HG03196 (cell line): ENCODE results near the gene RBM46.
"Not testable (repeated sequence)": the region's sequence is repeated elsewhere in the genome, so short reads cannot be mapped to it uniquely, and the experiment has no call there.

Experiments used
- ATAC-seq: cut with Tn5 transposase; IDR thresholded peaks from one replicate; pipeline ENCODE4 v1.9.1; 2021; ENCODE audit not compliant: unreplicated experiment

Gene RBM46

GRCh38 chr4:154836513-154836912 lies 55.4 kb downstream of the RBM46 start:
- ATAC-seq, result no peak

GRCh38 chr4:154838155-154838554 lies 57.1 kb downstream of the RBM46 start:
- ATAC-seq, result no peak

DNA sequence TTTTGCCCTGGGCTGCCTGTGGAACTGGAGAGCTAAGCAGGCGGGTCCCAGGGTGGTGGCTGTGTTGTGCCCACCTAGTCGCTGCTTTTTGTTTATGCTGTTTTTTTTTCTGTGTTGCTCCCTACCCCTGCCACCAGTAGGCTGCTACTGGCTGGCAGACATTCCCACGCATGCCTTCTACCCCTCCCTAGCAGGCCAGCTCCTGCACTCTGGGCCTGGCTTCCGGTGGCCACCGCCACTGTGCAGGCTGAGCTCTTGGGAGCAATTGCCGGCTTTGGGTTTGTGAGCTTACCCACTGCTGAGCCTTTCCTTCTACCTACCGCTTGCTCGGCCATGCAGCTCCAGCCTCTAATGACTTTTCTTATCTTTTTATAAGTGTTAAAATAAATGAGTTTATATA lies 57.6 kb downstream of the RBM46 start:
- ATAC-seq, result no peak

- ATAC-seq, result no peak
Measured at GRCh38 chr4:154854362-154854761, 73.3 kb downstream of the RBM46 start.

DNA sequence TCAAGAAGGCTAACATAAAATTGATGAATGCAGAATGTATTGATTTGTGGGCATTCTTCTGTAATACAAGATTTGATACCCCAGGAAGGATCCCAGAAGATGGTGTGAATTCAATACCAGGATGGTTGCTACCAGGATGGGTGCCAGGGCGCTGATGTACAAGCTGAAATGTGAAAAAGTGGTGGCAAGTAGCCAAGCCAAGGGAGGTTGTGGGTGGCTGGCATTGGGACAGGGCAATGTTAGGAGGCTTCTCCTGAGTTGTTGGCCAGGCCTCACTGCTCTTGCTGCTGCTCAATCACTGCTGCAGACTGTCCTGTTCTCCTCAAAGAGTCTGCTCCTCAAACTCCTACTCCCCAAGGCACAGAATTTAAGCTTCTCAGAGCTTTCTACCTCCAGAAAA lies 77.1 kb downstream of the RBM46 start:
- ATAC-seq, result no peak

DNA sequence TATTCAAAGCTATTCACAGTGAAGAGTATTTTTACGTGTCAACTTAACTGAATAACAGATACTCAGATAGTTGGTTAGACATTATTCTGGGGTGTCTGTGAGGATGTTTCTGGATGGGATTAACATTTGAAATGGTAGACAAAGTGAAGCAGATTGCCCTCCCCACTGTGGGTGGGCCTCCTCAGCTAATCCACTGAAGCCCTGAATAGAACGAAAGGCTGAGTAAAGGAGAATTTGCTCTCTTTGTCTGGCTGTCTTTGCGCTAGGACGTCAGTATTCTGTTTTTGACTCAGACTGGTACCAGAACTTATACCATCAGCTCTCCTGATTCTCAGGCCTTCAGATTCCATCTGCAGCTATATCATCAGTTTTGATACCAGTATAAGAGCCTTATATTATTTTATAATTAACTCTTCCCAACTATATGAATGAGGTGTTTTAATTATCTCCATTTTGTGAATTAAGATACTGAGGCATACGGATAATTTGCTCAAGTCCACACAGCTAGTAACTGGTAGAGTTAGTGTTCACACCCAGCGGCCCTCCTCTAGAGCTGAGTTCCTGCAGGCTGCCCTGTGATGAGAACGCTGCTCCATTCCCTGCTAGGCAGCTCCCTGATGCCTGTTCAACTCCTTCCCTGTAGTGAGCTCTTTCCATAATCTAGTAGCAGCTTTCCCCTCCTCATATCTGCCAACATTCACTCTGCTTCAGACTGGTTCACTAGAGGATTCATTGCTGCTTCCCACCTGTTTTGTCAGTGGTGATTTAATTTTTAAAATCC lies 87.5 kb downstream of the RBM46 start:
- ATAC-seq, result no peak

DNA sequence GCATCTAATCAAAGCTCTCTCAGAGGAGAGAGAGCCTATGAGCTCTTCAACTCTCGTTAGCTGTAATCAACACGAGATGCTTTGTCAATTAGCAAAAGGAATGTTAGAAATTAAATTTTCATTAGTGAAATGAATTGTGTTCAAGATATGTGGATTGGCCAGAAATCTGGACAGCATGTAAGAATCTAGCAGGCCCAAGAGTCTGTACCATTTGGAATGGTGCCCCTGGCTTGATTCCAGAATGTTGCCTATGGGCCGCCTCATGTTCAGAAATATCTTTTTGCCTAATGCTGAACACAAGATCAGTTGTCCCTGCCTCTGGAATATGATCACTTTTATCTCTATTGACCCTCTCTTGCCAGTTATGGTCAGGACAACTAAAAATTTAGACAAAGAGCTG lies 88.2 kb downstream of the RBM46 start:
- no peak for ATAC-seq

- ATAC-seq, result no peak
Measured at GRCh38 chr4:154872198-154872597, 91.1 kb downstream of the RBM46 start.

GRCh38 chr4:154874049-154874448 lies 93.0 kb downstream of the RBM46 start:
- ATAC-seq, result not testable (repeated sequence)

DNA sequence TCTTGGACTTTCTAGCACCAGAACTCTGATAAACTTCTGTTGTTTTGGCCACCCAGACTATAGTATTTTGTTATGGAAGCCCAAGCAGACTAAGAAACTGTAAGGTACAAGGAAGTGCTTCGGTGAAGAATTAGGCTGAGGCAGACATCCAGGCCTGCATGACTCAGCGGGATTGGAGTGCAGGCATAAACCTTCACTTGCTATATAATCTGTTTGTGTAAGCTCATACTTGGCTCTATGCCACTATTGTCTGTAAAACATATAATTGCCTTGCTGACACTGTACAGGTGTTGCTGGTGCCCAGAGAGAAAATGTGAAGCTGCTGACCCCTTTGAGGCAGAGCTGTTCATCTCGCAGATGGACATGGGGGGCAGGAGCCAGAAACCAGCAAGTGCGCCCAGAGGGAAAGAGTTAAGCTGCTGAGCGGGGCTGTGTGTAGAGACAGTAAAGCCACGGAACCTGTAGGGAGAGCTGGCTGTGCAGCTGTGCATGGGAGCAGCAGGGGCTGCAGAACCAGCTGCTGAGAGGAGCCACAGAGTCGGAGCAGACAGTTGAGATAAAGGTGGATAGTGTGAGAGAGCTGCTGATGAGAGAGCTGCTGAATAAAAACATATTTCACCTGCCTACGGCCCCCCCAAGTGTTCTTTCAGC lies 96.2 kb downstream of the RBM46 start:
- ATAC-seq, result no peak
